OCI-LY3 (cell line): ENCODE data around the gene ARRB2.

ENCODE experiments used
- CTCF ChIP-seq: fragments of 200-600, 300-600 bp; sonication (generic); IDR thresholded peaks from 2 replicates; pipeline ENCODE4 v1.5.1; 2014; ENCODE audit warnings: antibody characterized with exemption, low read length, low read depth
- EZH2phosphoT487 ChIP-seq: fragments of 200-600 bp; shearing (Covaris generic); IDR thresholded peaks from 2 replicates; pipeline ENCODE4 v1.6.1; 2018; ENCODE audit warnings: antibody characterized with exemption, mixed run types, low read depth

DNA sequence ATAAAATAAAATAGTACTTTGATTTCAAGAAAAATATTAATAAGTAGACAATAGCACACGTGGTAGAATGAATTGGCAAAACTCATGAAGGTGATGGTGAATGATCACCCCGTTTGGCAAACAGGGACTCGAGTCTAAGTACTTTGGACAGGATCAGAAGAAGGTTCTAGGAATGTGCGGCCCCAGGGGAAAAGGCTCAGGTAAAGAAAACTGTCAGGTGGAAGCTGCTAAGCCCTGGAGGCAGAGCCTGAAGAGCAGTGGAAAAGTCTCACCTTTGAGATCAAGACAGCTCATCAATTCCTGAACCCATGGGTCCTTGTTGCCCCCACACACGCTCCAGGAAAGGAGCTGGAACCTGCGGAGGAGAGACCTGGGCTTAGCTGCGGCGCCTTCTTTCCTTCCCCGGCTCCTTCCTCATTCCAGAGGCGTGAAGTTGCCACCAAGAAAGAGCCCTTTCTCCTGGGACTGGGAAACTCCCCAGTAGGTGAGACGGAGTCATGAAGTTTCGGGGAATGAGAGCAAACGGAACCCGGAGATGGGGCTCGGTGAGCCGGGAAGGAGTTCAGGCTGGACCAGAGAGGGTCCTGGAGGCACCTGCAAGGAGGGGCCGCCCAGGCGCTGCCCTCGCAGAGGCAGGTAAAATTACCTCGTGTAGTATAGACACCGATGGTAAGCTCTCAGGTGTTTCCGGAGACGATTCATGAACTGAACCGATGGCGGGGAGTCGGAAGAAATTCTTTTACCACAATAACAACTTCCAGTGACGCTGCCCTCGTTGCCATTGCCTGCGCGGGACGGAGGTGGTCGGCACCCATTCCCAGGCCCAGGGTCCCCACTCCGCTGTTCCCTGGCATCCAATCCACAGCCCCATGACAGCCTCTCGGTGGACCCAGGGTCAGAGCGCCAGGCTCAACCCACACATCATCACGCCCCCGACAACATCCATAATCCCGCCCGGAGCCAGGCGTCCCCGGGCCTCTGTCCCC, 28.0 kb downstream of the ARRB2 start:
- TF ChIP-seq CTCF: no peak
- no peak for TF ChIP-seq EZH2phosphoT487
